Suprapubic skin (tissue), 4 donors: ENCODE measurements around the gene ACSF2. TPM values are rescaled to one million over a fixed set of nuclear protein-coding genes. Genes with fewer than 3 reads are reported as not detected.

Experiments used
- DNase-seq, 2 donors: peaks; one replicate each; pipeline ENCODE4 v3.0.0-alpha.2; 2019; ENCODE audit warnings: low spot score in 2 of 2
- H3K27ac ChIP-seq: fragments of 200-600 bp; sonication (generic); one replicate; pipeline ENCODE4 v1.5.1; 2019
- H3K27me3 ChIP-seq: fragments of 200-600 bp; sonication (generic); one replicate; pipeline ENCODE4 v1.5.1; 2019
- H3K36me3 ChIP-seq: fragments of 200-600 bp; sonication (generic); one replicate; pipeline ENCODE4 v1.5.1; 2019
- H3K4me1 ChIP-seq: fragments of 200-600 bp; sonication (generic); one replicate; pipeline ENCODE4 v1.5.1; 2019
- H3K4me3 ChIP-seq: fragments of 200-600 bp; sonication (generic); one replicate; pipeline ENCODE4 v1.5.1; 2019; ENCODE audit warnings: mild to moderate bottlenecking
- H3K9me3 ChIP-seq: fragments of 200-600 bp; sonication (generic); one replicate; pipeline ENCODE4 v1.5.1; 2019
- CTCF ChIP-seq, 2 donors: fragments of 200-600 bp in 1 of 2; fragments of 450-650 bp in 1 of 2; sonication (generic) in 1 of 2; IDR thresholded peaks; one replicate each; pipeline ENCODE4 v1.5.1; 2016 to 2019; ENCODE audit warnings: antibody characterized with exemption in 2 of 2, mild to moderate bottlenecking in 1 of 2, moderate library complexity in 1 of 2
- EP300 ChIP-seq: sonication (generic); formaldehyde crosslinking; IDR thresholded peaks from one replicate; pipeline ENCODE4 v1.6.1; 2017; ENCODE audit warnings: antibody characterized with exemption
- POLR2A ChIP-seq, 2 donors: fragments of 450-650 bp; IDR thresholded peaks; one replicate each; pipeline ENCODE4 v1.6.1; 2017; ENCODE audit warnings: antibody characterized with exemption in 2 of 2, mild to moderate bottlenecking in 2 of 2, moderate library complexity in 2 of 2
- POLR2AphosphoS5 ChIP-seq, 3 donors: sonication (generic); formaldehyde crosslinking; IDR thresholded peaks; one replicate each; pipeline ENCODE4 v1.6.1; 2017; ENCODE audit warnings: antibody characterized with exemption in 3 of 3
- WGBS: methylation state at CpG from one replicate; pipeline ENCODE4 v1.1.5; 2018; 5-methylcytosine and 5-hydroxymethylcytosine counted together
- total RNA-seq, 4 donors: library from RNA; depleted of rRNA; stranded (reverse); fragments of >200 nt; gene quantifications; one replicate each; pipeline ENCODE4 v1.1.0, GENCODE V29; 2016

ACSF2 gene
- total RNA-seq, 4 donors from 2014 or later: 61.2 to 164 (median 69.8) TPM

GRCh38 chr17:50420419-50421112, 5.5 kb upstream of the ACSF2 start:
- TF ChIP-seq CTCF (IDR thresholded peaks at IDR 0.05) (no peak), POLR2AphosphoS5 (IDR thresholded peaks at IDR 0.05) (no peak), POLR2A (IDR thresholded peaks at IDR 0.05) (no peak), EP300 (no peak)
- Histone ChIP-seq H3K27ac (no peak overlapping the region), H3K27me3 (no peaks in the 10 kb centered on the region), H3K4me1 (peaks cover 29% of the 10 kb centered on the region), H3K4me3 (no peak overlapping the region), H3K36me3 (no peaks in the 10 kb centered on the region), H3K9me3 (no peaks in the 10 kb centered on the region)
- DNase-seq: no peak
- WGBS: 81% methylated on average over 6 of the region's 6 CpGs

GRCh38 chr17:50421308-50422051, 4.5 kb upstream of the ACSF2 start:
- 34% methylated on average over 3 of the region's 3 CpGs for WGBS

GRCh38 chr17:50422738-50423137, 3.3 kb upstream of the ACSF2 start:
- no peak for DNase-seq
- no peaks in the 10 kb centered on the region for H3K36me3 ChIP-seq
- H3K4me3 ChIP-seq: no peak overlapping the region
- H3K27me3 ChIP-seq: no peaks in the 10 kb centered on the region
- H3K4me1 ChIP-seq: peaks cover 50% of the 10 kb centered on the region
- no peak for TF ChIP-seq CTCF (IDR thresholded peaks at IDR 0.05)
- no peak for TF ChIP-seq POLR2A (IDR thresholded peaks at IDR 0.05)
- TF ChIP-seq EP300: no peak
- TF ChIP-seq POLR2AphosphoS5 (IDR thresholded peaks at IDR 0.05): no peak
- WGBS: 95% methylated on average over 2 of the region's 2 CpGs
- no peaks in the 10 kb centered on the region for H3K9me3 ChIP-seq
- H3K27ac ChIP-seq: no peak overlapping the region

More at GRCh38 chr17:50421308-50422051, 4.5 kb upstream of the ACSF2 start:
- Histone ChIP-seq H3K27ac (no peak overlapping the region), H3K4me1 (peaks cover 38% of the 10 kb centered on the region), H3K27me3 (no peaks in the 10 kb centered on the region), H3K36me3 (no peaks in the 10 kb centered on the region), H3K9me3 (no peaks in the 10 kb centered on the region), H3K4me3 (peak overlapping the region; percentile 17)
- TF ChIP-seq POLR2AphosphoS5 (IDR thresholded peaks at IDR 0.05) (no peak), CTCF (IDR thresholded peaks at IDR 0.05) (no peak), POLR2A (IDR thresholded peaks at IDR 0.05) (no peak), EP300 (no peak)
- no peak for DNase-seq

GRCh38 chr17:50423553-50424159, 2.4 kb upstream of the ACSF2 start:
- no peak overlapping the region for H3K4me3 ChIP-seq
- 48% methylated on average over 6 of the region's 6 CpGs for WGBS
- no peaks in the 10 kb centered on the region for H3K9me3 ChIP-seq
- H3K4me1 ChIP-seq: peaks cover 58% of the 10 kb centered on the region
- TF ChIP-seq CTCF (IDR thresholded peaks at IDR 0.05) (no peak), POLR2AphosphoS5 (IDR thresholded peaks at IDR 0.05) (no peak), EP300 (no peak), POLR2A (IDR thresholded peaks at IDR 0.05) (no peak)
- DNase-seq: no peak
- H3K36me3 ChIP-seq: no peaks in the 10 kb centered on the region
- H3K27me3 ChIP-seq: no peaks in the 10 kb centered on the region
- H3K27ac ChIP-seq: no peak overlapping the region
